PFSK-1 (cell line): ENCODE data around the gene P4HTM.

ENCODE experiments used
- FOXP2 ChIP-seq: optimal IDR thresholded peaks from 2 replicates; pipeline ENCODE3; 2011; ENCODE audit warnings: borderline replicate concordance, control low read depth, inconsistent platforms; ENCODE audit not compliant: insufficient read depth; ENCODE audit errors: extremely low read length, extremely low read depth
- POLR2AphosphoS5 ChIP-seq: IDR thresholded peaks from 2 replicates; pipeline ENCODE4 v1.6.1; 2012; ENCODE audit warnings: low read depth, mild to moderate bottlenecking, control low read depth, low read length, moderate library complexity
- REST ChIP-seq, 2 experiments: IDR thresholded peaks; 2 replicates each; pipeline versions ENCODE4 v1.6.1 to v1.8.0; 2011 to 2012; ENCODE audit warnings: low read depth in 2 of 2, low read length in 2 of 2, control low read depth in 1 of 2, inconsistent platforms in 1 of 2, mild to moderate bottlenecking in 1 of 2, moderate library complexity in 1 of 2; ENCODE audit not compliant: insufficient read depth in 1 of 2
- SIN3A ChIP-seq: IDR thresholded peaks from 2 replicates; pipeline ENCODE4 v1.6.1; 2012; ENCODE audit warnings: mild to moderate bottlenecking, low read length, moderate library complexity, borderline replicate concordance; ENCODE audit not compliant: insufficient read depth
- TAF1 ChIP-seq: IDR thresholded peaks from 2 replicates; pipeline ENCODE4 v1.6.1; 2012; ENCODE audit warnings: low read length, control low read depth, borderline replicate concordance; ENCODE audit not compliant: insufficient read depth

The P4HTM gene

GRCh38 chr3:49023775-49024174, 33.7 kb downstream of the P4HTM start:
- TF ChIP-seq SIN3A, result no peak
- no peak for TF ChIP-seq TAF1
- no peak for TF ChIP-seq FOXP2
- TF ChIP-seq POLR2AphosphoS5, result no peak
- TF ChIP-seq REST (IDR thresholded peaks at IDR 0.05; ENCODE audit: insufficient read depth in 1 of 2, low read depth in 2 of 2, low read length in 2 of 2), result no peak

GRCh38 chr3:49024449-49024848, 34.4 kb downstream of the P4HTM start:
- TF ChIP-seq FOXP2, result no peak
- TF ChIP-seq POLR2AphosphoS5, result no peak; the same call in 1 of the 2 replicates
- TF ChIP-seq SIN3A, result no peak

- TF ChIP-seq SIN3A (no peak), FOXP2 (no peak), POLR2AphosphoS5 (no peak; the same call in none of the 2 replicates)
Observed at GRCh38 chr3:49025005-49025792, 35.2 kb downstream of the P4HTM start.

GRCh38 chr3:49025793-49026520, 35.9 kb downstream of the P4HTM start:
- TF ChIP-seq FOXP2 (no peak), TAF1 (0 out of 2 replicates have a peak, but pooled peaks have one; percentile 21), REST (IDR thresholded peaks at IDR 0.05; ENCODE audit: insufficient read depth in 1 of 2, low read depth in 2 of 2, low read length in 2 of 2) (no peak), POLR2AphosphoS5 (peak; percentile 68)

- TF ChIP-seq POLR2AphosphoS5, result no peak
- TF ChIP-seq REST (IDR thresholded peaks at IDR 0.05; ENCODE audit: insufficient read depth in 1 of 2, low read depth in 2 of 2, low read length in 2 of 2), result no peak
- TF ChIP-seq TAF1, result no peak
- TF ChIP-seq FOXP2, result no peak
- no peak for TF ChIP-seq SIN3A
Observed at GRCh38 chr3:49026536-49026935, 36.5 kb downstream of the P4HTM start.

- no peak for TF ChIP-seq SIN3A
- TF ChIP-seq TAF1, result no peak
- no peak for TF ChIP-seq POLR2AphosphoS5
- no peak for TF ChIP-seq REST (IDR thresholded peaks at IDR 0.05; ENCODE audit: insufficient read depth in 1 of 2, low read depth in 2 of 2, low read length in 2 of 2)
- no peak for TF ChIP-seq FOXP2
Observed at GRCh38 chr3:49027634-49028033, 37.6 kb downstream of the P4HTM start.
